Coronary artery (tissue), 2 donors: ENCODE data around the gene KRT6C.

ENCODE experiments used
- DNase-seq: peaks from one replicate; pipeline ENCODE4 v3.0.0-alpha.2; 2017; ENCODE audit warnings: low spot score
- H3K27ac ChIP-seq, 2 donors: fragments of 200-600 bp; sonication (generic); one replicate each; pipeline ENCODE4 v1.5.1; 2016 to 2019
- H3K4me3 ChIP-seq: fragments of 200-600 bp; sonication (generic); 2 replicates; pipeline ENCODE4 v1.5.1; 2016; ENCODE audit warnings: mild to moderate bottlenecking, moderate library complexity
- CTCF ChIP-seq: fragments of 200-600 bp; sonication (generic); IDR thresholded peaks from one replicate; pipeline ENCODE4 v1.5.1; 2019; ENCODE audit warnings: antibody characterized with exemption

The KRT6C gene

GRCh38 chr12:52434081-52434733 is 39.4 kb downstream of the KRT6C start, which contains the start of gene KRT75:
Gene KRT75 (minus strand): TSS chr12:52434371. CDS start chr12:52434304, 67 bp downstream.
- no peak for TF ChIP-seq CTCF

GRCh38 chr12:52433501-52434080 is 40.0 kb downstream of the KRT6C start:
- DNase-seq, result peak; percentile 46
- H3K27ac ChIP-seq, result no peak overlapping the region
- H3K4me3 ChIP-seq, result no peak overlapping the region
- TF ChIP-seq CTCF, result no peak

More at GRCh38 chr12:52434081-52434733, 39.4 kb downstream of the KRT6C start, which contains the start of gene KRT75:
- Histone ChIP-seq H3K4me3 (no peak within 1 kb of the TSS), H3K27ac (no peak within 1 kb of the TSS)
- DNase-seq, result peak; percentile 68

- peak; percentile 16 for DNase-seq
- TF ChIP-seq CTCF, result no peak
- Histone ChIP-seq H3K27ac (no peak overlapping the region), H3K4me3 (no peak overlapping the region)
Measured at GRCh38 chr12:52432559-52433207, 40.9 kb downstream of the KRT6C start.

GRCh38 chr12:52428121-52428520 is 45.5 kb downstream of the KRT6C start:
- Histone ChIP-seq H3K4me3 (no peak overlapping the region), H3K27ac (no peak overlapping the region)
- no peak for TF ChIP-seq CTCF
- no peak for DNase-seq

GRCh38 chr12:52427083-52427482 is 46.5 kb downstream of the KRT6C start:
- no peak for TF ChIP-seq CTCF
- no peak overlapping the region for H3K4me3 ChIP-seq
- no peak overlapping the region for H3K27ac ChIP-seq
- no peak for DNase-seq

- H3K27ac ChIP-seq, result no peak overlapping the region
- no peak for TF ChIP-seq CTCF
- no peak for DNase-seq
- no peak overlapping the region for H3K4me3 ChIP-seq
Measured at GRCh38 chr12:52426034-52426433, 47.6 kb downstream of the KRT6C start.

- TF ChIP-seq CTCF, result no peak
Measured at GRCh38 chr12:52425466-52425865, 48.1 kb downstream of the KRT6C start.

More at GRCh38 chr12:52425466-52425865, 48.1 kb downstream of the KRT6C start:
- no peak for DNase-seq
- H3K4me3 ChIP-seq, result no peak overlapping the region
- H3K27ac ChIP-seq, result no peak overlapping the region
